GM12864 (cell line): ENCODE data around the gene LBR.

Experiments
- DNase-seq: peaks from one replicate; pipeline ENCODE4 v3.0.0-alpha.2; 2011; ENCODE audit warnings: low read depth
- H3K4me3 ChIP-seq: 2 replicates; pipeline ENCODE4 v1.5.1; 2011; ENCODE audit warnings: mild to moderate bottlenecking, low read depth, low read length, control low read depth
- TF ChIP-seq, protein P1 (sequence below): IDR thresholded peaks from 2 replicates; pipeline ENCODE4 v1.5.1; 2011; ENCODE audit warnings: low read depth, mild to moderate bottlenecking, moderate library complexity, low read length, control low read depth, inconsistent platforms; ENCODE audit errors: missing control alignments

The LBR gene

DNA sequence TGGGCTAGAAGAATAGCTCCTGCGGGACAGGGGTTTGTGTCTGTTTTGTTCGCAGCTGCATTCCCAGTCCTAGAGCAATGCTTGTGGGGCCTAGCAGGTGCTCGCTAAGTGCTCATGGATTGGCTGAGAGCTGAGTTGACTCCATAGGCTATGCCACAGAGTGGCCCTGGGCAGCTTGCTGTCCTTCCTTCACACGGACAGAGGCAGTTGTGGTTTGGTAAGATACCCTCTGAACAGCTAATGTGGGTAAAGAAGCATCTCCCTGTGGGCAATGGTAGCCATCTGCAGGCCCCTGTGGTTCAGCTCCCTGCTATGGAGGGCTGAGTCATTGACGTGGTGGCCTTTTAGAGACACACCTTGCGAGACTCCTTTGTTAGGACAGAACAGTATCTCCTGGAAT, 23.5 kb upstream of the LBR start:
- TF ChIP-seq, protein P1, sequence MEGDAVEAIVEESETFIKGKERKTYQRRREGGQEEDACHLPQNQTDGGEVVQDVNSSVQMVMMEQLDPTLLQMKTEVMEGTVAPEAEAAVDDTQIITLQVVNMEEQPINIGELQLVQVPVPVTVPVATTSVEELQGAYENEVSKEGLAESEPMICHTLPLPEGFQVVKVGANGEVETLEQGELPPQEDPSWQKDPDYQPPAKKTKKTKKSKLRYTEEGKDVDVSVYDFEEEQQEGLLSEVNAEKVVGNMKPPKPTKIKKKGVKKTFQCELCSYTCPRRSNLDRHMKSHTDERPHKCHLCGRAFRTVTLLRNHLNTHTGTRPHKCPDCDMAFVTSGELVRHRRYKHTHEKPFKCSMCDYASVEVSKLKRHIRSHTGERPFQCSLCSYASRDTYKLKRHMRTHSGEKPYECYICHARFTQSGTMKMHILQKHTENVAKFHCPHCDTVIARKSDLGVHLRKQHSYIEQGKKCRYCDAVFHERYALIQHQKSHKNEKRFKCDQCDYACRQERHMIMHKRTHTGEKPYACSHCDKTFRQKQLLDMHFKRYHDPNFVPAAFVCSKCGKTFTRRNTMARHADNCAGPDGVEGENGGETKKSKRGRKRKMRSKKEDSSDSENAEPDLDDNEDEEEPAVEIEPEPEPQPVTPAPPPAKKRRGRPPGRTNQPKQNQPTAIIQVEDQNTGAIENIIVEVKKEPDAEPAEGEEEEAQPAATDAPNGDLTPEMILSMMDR, result no peak
- no peak for DNase-seq
- no peak overlapping the region for H3K4me3 ChIP-seq

GRCh38 chr1:225450491-225451191, 22.8 kb upstream of the LBR start:
- DNase-seq, result no peak
- TF ChIP-seq, protein P1, result no peak
- no peak overlapping the region for H3K4me3 ChIP-seq

- no peak for DNase-seq
- no peak overlapping the region for H3K4me3 ChIP-seq
- TF ChIP-seq, protein P1, result no peak
Measured at GRCh38 chr1:225449774-225450173, 21.9 kb upstream of the LBR start.

GRCh38 chr1:225449261-225449660, 21.4 kb upstream of the LBR start:
- H3K4me3 ChIP-seq, result no peak overlapping the region
- no peak for DNase-seq
- TF ChIP-seq, protein P1, result no peak

GRCh38 chr1:225448146-225448805, 20.4 kb upstream of the LBR start:
- H3K4me3 ChIP-seq, result no peak overlapping the region
- TF ChIP-seq, protein P1, result no peak
- no peak for DNase-seq

DNA sequence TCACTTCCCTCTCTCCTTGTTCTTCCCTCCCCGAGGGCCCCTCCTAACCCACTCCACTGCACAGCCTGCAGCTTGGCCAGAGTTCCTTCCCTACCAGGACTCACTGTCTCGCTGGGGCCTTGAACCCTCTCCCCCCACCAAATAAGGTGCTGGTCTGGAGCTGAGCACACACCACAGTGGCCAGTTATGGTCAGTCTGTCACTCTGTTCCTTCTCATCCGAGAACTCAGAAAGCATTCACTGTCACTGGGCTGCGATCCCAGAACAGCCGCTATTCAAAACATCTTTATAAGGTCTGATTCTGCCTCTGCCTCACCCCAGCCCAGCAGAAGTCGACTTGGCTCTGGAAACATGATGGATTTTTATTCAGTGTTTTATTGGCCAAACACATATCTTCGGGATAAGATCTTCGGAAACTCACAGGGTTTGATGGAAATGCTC, 19.8 kb upstream of the LBR start:
- DNase-seq, result no peak
- no peak overlapping the region for H3K4me3 ChIP-seq
- TF ChIP-seq, protein P1, result no peak
